ENCODE measurements around the gene SNX27.
"Not testable (repeated sequence)": the region's sequence is repeated elsewhere in the genome, so short reads cannot be mapped to it uniquely, and the experiment has no call there.

Gene SNX27

DNA sequence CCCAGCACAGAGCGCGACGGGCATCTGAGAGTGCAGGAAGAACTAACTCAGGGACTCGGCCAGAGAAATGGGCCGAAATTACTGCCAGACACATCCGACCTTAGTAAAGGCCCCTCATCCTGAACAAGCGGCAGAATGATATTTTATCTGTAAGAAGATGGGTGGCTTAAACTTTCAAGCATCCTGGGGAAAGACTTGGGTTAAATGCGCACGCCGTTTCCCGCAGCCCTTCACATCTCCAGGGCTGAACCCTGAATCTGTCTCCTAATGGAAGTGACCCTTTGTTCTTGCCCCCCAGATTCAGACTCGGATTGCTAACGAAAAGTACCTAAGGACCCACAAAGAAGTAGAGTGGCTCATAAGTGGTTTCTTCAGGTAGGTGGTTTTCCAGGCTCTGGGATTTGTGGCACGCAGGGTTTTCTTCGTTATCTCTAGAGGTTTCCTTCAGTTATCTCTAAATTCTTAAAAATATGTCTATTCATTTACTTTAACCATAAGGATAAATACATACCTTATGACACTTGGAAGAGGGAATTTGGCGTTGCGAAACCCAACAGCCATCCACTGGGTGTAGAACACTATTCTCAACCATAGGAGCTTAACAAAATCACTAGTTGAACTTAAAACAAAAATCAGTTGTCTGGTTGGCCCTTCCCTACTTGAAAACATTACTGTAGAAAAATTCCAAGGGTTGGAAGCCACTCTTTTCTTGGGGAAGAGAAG is 110.1 kb downstream of the SNX27 start:
- no peak for DNase-seq (ENCODE audit: low read depth)

- no peak for DNase-seq (ENCODE audit: low read depth)
Observed at GRCh38 chr1:151723726-151724370, 112.0 kb downstream of the SNX27 start.

GRCh38 chr1:151728151-151729054 is 116.6 kb downstream of the SNX27 start:
- DNase-seq (ENCODE audit: low read depth): peak; percentile 63

GRCh38 chr1:151729157-151729965 is 117.5 kb downstream of the SNX27 start:
- no peak for DNase-seq (ENCODE audit: low read depth)

GRCh38 chr1:151729966-151730291 is 118.1 kb downstream of the SNX27 start:
- DNase-seq (ENCODE audit: low read depth): no peak

DNA sequence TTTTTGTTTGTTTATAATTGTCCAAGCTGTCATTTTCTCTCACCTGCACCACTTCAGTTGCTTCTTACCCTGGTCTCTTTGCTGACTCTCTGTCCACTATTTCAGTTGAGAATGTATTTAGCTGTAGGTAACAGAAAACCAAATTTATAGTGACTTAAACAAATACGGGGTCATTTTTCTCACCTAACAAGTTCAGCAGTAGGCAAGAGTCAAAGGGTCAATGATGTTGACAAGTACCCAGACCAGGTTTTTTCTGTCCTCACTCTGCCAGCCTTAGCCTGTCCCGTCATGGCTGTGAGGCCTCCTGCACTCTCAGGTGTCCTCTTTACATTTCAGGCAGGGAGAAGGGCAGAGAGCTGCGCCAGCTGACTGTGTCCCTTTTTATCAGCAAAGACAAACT is 121.3 kb downstream of the SNX27 start:
- no peak for DNase-seq (ENCODE audit: low read depth)

- DNase-seq (ENCODE audit: low read depth): not testable (repeated sequence)
Observed at GRCh38 chr1:151733995-151734394, 122.1 kb downstream of the SNX27 start.

GRCh38 chr1:151737026-151737425 is 125.2 kb downstream of the SNX27 start:
- DNase-seq (ENCODE audit: low read depth): no peak

DNA sequence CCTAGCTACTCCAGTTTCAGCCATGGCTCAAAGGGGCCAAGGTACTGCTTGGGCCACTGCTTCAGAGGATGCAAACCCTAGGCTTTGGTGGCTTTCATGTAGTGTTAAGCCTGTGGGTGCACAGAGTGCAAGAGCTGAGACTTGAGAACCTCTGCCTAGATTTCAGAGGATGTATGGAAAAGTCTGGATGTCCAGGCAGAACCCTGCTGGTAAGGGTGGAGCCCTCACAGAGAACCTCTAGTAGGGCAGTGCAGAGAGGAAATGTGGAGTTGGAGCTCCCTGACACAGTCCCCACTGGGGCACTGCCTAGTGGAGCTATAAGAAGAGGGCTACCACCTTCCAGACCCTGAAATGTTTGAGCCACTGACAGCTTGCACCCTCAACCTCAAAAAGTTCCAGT is 125.6 kb downstream of the SNX27 start:
- no peak for DNase-seq (ENCODE audit: low read depth)

DNA sequence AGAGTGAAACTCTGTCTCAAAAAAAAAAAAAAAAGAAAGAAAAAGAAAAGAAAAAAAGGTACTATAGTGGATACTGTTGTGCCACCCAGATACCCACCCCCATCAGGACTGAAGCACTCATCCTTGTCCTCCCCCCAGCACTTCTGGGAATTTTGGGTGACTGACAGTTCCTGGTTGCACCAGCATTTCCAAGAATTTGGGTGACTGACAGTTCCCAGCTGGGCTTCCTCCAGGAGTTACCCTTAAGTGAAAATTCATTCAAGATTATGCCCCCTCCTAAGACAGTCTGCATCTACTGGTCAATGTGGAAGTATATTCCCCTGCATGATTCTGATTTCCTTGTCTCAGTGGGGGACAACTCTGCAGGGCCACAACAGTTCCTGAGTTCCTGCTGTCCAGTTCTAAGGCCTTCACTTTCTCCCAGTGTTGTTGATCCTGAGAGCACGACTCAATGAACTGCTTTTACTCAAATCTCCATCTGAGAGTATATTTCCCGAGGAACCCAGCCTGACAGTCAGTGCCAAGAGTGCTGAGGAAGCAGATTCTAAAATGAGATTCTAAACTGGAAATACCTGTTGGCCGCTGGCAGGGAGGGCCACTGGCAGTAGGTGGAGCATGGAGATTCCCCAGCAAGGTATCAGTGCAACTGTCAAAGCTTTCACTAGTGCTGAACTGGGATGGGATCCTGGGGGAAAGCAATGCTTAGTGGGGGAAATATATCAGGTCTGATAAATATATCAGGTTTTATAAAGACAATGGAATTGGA is 127.9 kb downstream of the SNX27 start:
- DNase-seq (ENCODE audit: low read depth): no peak

DNA sequence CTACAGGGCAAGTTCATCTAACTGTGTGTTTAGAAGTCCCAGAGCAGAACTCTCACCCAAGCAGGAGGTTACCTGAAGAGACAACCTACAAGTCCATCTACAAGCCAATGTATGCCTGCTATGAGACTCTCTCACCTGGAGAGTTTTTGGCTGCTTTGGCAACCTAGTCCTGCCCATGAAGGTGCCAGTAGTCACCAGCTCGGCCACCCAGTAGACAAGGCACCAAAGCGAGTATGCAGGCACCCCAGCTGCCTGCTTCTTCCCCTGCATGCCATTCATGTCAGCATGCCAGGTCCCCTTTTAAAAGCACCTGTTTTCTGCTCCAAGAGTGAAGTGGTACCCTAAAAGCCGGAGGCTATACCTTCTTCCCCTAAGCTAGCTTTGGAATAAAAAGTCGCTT is 129.7 kb downstream of the SNX27 start:
- DNase-seq (ENCODE audit: low read depth): no peak
